Right cardiac atrium (tissue), 5 donors: ENCODE measurements around the gene ITPK1. TPM values are rescaled to one million over a fixed set of nuclear protein-coding genes. Genes with fewer than 3 reads are reported as not detected.
A peak's percentile ranks its signal among the peaks of the same experiment; 100 is the strongest.

Experiments
- ATAC-seq, 2 donors: fragments of 200-7000 bp; cut with Tn5 transposase; one replicate each; pipeline versions ENCODE4 v1.8.0 to v1.9.1; 2020; ENCODE audit warnings: moderate library complexity in 2 of 2, mild to moderate bottlenecking in 1 of 2
- DNase-seq, 3 donors: peaks; one replicate each; pipeline ENCODE4 v3.0.0-alpha.2; 2020
- H3K27ac ChIP-seq: one replicate; pipeline ENCODE4 v1.5.1; 2013; ENCODE audit warnings: mild to moderate bottlenecking, low read length, control low read depth, moderate library complexity
- H3K27me3 ChIP-seq: one replicate; pipeline ENCODE4 v1.6.1; 2013; ENCODE audit not compliant: control insufficient read depth, insufficient read depth
- H3K4me1 ChIP-seq: one replicate; pipeline ENCODE4 v1.6.1; 2013; ENCODE audit warnings: low read length; ENCODE audit not compliant: control insufficient read depth, insufficient read depth
- H3K4me3 ChIP-seq: one replicate; pipeline ENCODE4 v1.5.1; 2013; ENCODE audit warnings: low read length, control low read depth
- H3K9me3 ChIP-seq: one replicate; pipeline ENCODE4 v1.6.1; 2013; ENCODE audit warnings: low read length; ENCODE audit not compliant: control insufficient read depth
- WGBS: extraction: QIAGEN DNeasy Blood & Tissue Kit; methylation state at CpG from one replicate; pipeline ENCODE4 v1.1.7; 2013; 5-methylcytosine and 5-hydroxymethylcytosine counted together
- intact Hi-C, 4 donors: fragments of 100-400 bp; cut with DNase I; formaldehyde crosslinking; loops; one replicate each; pipeline versions ENCODE4 v1.11.0 to v1.14.0; 2022 to 2023
- polyA plus RNA-seq: library from polyadenylated mRNA; stranded (reverse); fragments of 200-250 nt; gene quantifications from one replicate; pipeline ENCODE4 v1.2.3, GENCODE V29; 2013
- total RNA-seq, 4 donors: library from RNA; stranded (reverse); fragmentation: NEBNext Ultra II Directional; extraction: Animal tissue kit (Norgen Biotek cat#: 25700); gene quantifications; one replicate each; pipeline ENCODE4 v1.2.1, GENCODE V29; 2021
- donor health status: healthy with polysubstance abuse.
- donor health status: DM: no; HTN: yes; CAD: no.
- donor health status: DM: no; HTN: no; CAD: no.
- donor health status: DM: no; HTN: yes; CAD: no; lungs with severe emphysema.
- donor health status: DM: yes; HTN: yes; CAD: no.

The ITPK1 gene
- total and polyA plus RNA-seq, 5 donors = 78.2 to 135 (median 128) TPM

DNA sequence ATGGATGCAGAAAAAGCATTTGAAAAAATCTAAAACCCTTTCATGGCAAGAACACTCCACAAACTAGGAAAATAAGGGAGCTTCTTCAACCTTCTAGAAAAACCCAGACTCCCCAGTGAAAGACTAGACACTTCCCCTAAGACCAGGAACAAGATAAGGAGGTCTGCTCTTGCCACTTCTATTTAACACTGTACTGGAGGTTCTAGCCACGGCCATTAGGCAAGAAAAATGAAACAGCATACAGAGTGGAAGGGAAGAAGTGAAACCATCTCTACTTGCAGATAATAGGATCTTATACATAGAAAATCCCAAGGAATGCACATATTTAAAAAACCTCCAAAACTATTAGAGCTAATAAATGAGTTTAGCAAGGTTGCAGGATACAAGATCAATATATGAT lies 150.4 kb downstream of the ITPK1 start:
- no peak overlapping the region for H3K4me3 ChIP-seq
- no peak for DNase-seq
- intact Hi-C loops = loop anchor here in 2 of 4 donors (5.0 to 10.0 kb wide), 2 partner anchors 147 to 150 kb away; partner anchors contain the start of gene ITPK1 (in 1 of the 2)
- H3K9me3 ChIP-seq = no peaks in the 10 kb centered on the region
- WGBS = 84% methylated on average over 1 of the region's 1 CpG
- no peaks in the 10 kb centered on the region for H3K27me3 ChIP-seq
- H3K27ac ChIP-seq = no peak overlapping the region
- peaks cover 8% of the 10 kb centered on the region for H3K4me1 ChIP-seq
- ATAC-seq = no peak

DNA sequence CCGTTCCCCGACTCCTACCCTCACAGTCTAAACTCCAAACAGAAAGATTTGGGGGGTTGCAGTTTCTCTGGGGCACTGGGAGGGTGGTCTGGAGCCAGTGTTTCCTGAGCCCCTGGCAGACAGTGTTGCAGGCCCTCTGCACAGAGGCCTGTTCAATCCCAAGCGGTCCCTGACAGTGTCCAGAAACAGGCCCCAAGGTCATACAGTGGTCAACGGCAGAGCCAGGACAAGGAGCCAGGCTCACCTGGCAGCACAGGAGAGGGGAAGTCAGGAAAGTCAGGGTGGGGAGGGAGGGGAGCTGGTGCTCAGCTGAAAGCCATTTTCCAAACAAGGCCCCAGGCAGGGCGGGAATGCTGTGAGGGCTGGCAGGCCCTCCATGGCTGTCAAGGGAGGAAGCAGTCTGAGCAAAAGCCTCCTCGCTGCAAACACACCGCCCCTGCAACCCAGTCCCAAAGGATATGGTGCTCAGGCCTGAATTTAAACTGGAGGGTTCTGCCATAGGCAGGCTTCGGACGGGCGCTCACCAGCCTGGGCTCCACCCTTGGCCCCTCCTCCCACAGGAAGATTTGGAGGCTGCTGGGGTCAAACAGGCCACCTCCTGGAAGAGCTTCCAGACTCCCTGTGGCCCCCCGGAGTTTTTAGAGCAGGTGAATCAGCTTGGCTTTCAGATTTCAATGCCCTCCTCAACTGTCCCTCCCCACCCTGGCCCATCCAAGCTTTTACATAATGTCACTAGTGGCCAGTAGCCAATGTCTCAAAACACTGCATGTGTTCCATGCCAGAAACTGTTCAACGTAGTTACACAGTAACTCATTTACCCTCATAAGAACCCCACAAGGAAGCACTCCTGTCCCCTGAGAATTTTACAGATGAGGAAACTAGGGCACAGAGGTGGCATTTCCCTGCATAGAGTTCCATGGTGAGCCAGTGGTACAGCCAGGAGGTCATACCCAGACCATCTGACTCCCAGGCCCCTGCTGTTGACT lies 151.3 kb downstream of the ITPK1 start:
- Histone ChIP-seq H3K4me3 (no peak overlapping the region), H3K9me3 (no peaks in the 10 kb centered on the region), H3K4me1 (peaks cover 3% of the 10 kb centered on the region), H3K27ac (peak overlapping the region; percentile 63), H3K27me3 (no peaks in the 10 kb centered on the region)
- 74% methylated on average over 12 of the region's 12 CpGs for WGBS
- intact Hi-C loops = loop anchor here in 2 of 4 donors (5.0 to 10.0 kb wide), 2 partner anchors 148 to 150 kb away; partner anchors contain the start of gene ITPK1 (in 1 of the 2)
- ATAC-seq (peak in 1 of 2 donors; percentile 17), DNase-seq (peak; percentile 11 to 56 (median 38))

DNA sequence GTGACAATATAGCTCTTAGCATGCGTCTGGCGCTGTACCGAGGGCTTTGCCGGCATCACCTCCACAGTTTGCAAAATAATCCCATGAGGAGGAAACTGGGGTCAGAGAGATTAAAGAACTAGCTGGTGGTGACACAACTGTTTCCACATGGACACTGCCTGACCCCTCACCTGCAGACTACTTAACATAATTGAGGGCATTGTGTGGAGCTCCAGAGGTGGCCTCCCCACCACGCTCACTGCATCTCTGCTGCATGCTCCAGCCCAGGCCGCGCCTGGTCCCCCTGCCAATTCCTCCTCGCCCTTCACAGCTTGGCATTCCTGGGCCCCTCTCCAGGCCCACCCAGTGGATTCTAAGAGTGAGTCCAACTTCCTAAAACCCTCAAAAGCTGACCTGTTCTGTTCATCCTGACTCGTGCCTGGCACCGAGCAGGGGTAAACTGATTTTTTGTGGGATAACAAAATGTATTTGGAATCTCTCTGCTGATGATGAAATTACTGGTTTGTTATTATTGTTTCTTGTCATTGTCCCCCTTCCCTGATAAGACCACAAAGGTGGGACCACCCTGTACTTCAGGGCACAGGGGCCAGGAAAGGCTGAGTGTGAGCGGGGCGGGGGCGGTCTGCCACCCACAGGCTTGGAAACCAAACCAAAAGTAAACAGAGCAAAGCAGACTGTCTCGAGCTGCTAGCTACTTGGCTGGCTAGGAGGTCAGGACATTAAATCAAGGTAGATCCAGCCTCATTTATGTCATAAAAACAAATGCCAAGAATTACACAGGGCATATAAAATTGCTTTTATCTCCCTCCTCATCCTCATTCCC lies 152.2 kb downstream of the ITPK1 start:
- peak overlapping the region; percentile 63 for H3K27ac ChIP-seq
- DNase-seq = peak; percentile 10 to 68 (median 55)

DNA sequence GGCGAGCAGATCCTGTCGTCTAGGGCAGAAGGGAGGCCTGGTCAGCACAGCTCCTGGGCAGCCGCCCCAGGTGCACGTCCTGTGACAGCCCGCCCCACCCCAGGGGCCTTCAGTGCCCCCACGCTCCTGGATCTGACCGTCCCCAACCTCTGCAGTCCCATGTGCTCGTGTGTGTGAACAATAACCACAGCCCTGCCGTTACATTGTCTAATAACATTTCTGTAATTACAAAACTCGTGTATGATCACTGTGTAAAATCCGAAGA lies 153.0 kb downstream of the ITPK1 start:
- ATAC-seq = no peak
- Histone ChIP-seq H3K27me3 (no peaks in the 10 kb centered on the region), H3K27ac (no peak overlapping the region), H3K4me1 (peaks cover 3% of the 10 kb centered on the region), H3K4me3 (no peak overlapping the region), H3K9me3 (no peaks in the 10 kb centered on the region)
- intact Hi-C loops = loop anchor here in 1 of 4 donors (10.0 kb wide), 1 partner anchor 152 kb away; the partner anchor contains the start of gene ITPK1
- DNase-seq = peak in 1 of 3 donors; percentile 47
- WGBS = 94% methylated on average over 11 of the region's 11 CpGs

More for the DNA sequence above, 152.2 kb downstream of the ITPK1 start:
- H3K4me3 ChIP-seq = no peak overlapping the region
- no peaks in the 10 kb centered on the region for H3K27me3 ChIP-seq
- H3K9me3 ChIP-seq = no peaks in the 10 kb centered on the region
- intact Hi-C loops = loop anchor here in 1 of 4 donors (10.0 kb wide), 1 partner anchor 151 kb away; the partner anchor contains the start of gene ITPK1
- ATAC-seq = peak in 1 of 2 donors; percentile 4
- peaks cover 3% of the 10 kb centered on the region for H3K4me1 ChIP-seq
- 68% methylated on average over 14 of the region's 14 CpGs for WGBS

DNA sequence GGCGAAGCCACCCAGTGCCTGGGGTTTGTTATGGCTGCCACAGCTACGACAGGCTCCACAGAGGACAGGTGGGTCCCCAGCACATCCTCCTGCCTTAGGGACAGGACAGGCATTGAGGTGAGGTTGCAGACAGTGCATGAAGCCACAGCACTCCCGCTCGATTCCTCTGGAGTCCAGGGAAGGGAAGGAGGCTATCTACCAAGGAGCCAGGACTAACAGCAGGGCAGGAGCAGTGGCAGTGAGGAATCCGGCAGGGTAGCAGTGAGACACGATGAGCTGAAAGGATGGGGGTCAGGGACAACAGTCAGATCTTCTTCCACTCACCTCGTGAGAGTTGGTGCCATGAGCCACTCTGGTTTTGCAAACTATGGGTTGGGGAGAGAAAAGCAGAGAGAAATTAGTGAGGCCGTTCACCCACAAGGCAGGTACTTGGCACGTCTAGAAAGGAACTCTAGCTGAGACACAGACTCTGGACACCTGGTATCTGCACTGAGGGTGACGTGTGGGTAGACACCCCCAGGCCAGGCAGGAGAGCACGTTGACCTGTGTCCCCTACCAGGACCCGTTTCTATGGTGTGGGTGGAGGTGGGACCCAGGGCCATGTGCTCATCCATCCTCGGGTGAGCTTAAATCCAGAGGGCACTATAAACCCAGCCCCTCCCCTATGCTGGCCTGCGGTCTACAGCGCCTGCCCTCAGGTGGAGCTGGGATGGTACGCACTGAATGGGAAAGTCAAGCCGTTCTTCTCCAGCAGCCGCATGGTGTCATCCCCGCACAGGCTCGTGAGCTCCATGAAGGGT lies 153.5 kb downstream of the ITPK1 start:
- intact Hi-C loops = loop anchor here in 1 of 4 donors (10.0 kb wide), 1 partner anchor 153 kb away; the partner anchor contains the start of gene ITPK1
- H3K4me3 ChIP-seq = no peak overlapping the region
- no peaks in the 10 kb centered on the region for H3K9me3 ChIP-seq
- H3K4me1 ChIP-seq = peaks cover 3% of the 10 kb centered on the region
- H3K27ac ChIP-seq = no peak overlapping the region
- ATAC-seq (no peak), DNase-seq (peak in 1 of 3 donors; percentile 13)
- H3K27me3 ChIP-seq = no peaks in the 10 kb centered on the region
- WGBS = 92% methylated on average over 20 of the region's 20 CpGs

DNA sequence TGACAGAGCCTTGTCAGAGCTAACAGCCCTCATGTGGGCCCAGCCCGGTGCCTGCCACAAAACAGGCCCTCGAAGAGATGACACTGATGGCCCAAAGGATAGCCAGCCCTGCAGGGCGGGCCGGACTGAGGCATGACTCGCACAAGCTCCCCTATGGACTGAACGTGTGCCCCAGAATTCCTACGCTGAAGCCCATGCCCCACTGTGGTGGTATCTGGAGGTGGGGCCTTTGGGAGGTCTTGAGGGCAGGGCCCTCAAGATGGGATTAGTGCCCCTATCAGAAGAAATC lies 154.2 kb downstream of the ITPK1 start:
- 94% methylated on average over 7 of the region's 7 CpGs for WGBS
- Histone ChIP-seq H3K4me3 (no peak overlapping the region), H3K27ac (no peak overlapping the region), H3K4me1 (peaks cover 3% of the 10 kb centered on the region), H3K27me3 (no peaks in the 10 kb centered on the region), H3K9me3 (no peaks in the 10 kb centered on the region)
- ATAC-seq = no peak
- peak in 2 of 3 donors; percentile 12 to 25 for DNase-seq
- intact Hi-C loops = loop anchor here in 1 of 4 donors (10.0 kb wide), 1 partner anchor 153 kb away; the partner anchor contains the start of gene ITPK1

DNA sequence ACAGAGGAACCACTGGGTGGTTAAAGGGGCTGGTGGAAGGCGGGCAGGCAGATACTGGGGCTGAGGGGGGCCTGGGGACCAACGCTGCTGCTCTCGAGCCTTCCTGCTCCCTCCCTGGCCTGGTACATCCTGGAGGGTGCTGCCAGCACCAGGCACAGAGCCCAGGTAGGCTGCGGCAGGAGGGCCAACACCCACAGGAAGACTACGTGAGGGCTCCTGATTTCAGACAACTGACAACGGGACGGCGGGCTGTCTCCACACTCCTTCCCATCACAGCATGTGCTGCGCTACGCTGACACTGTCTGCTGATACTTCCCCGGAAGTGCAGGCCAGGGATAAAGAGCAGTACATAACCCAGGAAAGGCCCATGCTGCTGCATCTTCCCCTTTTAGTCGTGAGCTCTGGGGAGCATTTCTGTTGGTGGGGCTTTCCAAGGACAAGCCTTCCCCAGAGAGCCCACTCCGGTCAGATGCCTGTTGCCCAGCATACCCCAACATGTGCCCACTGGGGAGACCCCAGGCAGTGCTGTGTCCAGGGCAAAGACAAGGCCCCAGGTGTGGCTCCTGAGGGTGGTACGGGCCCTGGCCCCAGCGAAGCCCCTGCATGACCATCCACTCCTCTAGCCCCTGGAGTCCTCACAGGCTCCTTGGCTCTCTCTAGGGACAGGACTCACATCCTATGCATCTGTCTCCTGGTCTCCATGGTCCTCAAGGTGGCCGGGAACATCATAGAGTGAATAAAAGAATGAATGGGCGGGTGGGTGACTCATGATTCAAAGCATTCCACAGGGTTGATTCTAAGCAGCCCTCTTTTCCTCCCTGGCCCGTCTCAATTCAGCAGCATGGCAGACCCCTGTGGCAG lies 154.8 kb downstream of the ITPK1 start:
- intact Hi-C loops = loop anchor here in 1 of 4 donors (10.0 kb wide), 1 partner anchor 154 kb away; the partner anchor contains the start of gene ITPK1
- ATAC-seq = no peak
- Histone ChIP-seq H3K4me1 (peaks cover 3% of the 10 kb centered on the region), H3K27ac (no peak overlapping the region), H3K9me3 (no peaks in the 10 kb centered on the region), H3K4me3 (no peak overlapping the region), H3K27me3 (no peaks in the 10 kb centered on the region)
- DNase-seq = peak in 2 of 3 donors; percentile 16 to 42
- WGBS = 85% methylated on average over 18 of the region's 18 CpGs

DNA sequence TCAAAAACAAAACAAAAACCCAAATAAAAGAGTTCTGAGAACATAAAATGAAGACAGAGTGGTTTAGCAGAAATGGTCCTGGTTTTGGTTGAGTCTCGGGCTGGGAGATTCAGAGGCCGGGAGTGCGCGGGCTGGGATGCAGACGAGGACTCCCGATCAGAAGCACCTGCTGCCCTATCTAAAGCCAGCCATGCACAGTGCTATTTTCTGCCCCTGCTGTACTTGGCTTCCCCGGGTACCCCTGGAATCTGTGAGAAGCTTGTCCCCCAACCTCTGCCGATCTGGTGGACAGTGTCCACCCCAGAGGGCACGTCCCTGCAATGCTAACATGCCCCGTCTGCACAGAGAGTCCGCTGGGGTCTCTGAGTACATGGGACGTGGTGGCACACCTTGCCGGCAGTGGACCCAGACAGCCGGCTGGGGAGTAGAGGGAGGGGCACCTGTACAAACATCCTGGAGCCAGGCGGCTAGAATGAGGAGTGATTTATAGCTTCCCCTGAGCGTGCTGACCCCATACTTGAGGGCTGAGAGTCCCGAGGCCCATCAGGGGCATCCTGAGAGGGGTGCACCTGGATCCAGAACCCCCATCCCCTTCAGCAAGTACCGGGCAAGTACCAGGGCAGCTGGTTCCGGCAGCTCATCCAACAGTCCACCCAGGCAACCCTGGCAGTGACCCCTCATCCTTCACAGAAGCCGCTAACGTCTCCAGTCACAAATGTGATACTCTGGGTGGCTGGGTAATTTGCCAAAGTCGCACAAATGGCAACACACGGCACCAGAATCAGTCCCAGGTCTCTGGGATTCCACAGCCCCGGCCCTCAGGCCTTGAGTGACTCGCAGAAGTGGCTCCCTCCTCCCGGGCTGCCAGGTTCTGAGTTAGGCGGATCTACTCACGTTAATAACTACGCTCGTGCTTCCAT lies 155.7 kb downstream of the ITPK1 start:
- no peak overlapping the region for H3K4me3 ChIP-seq
- H3K27ac ChIP-seq = peak overlapping the region; percentile 31
- intact Hi-C loops = loop anchor here in 1 of 4 donors (10.0 kb wide), 1 partner anchor 155 kb away; the partner anchor contains the start of gene ITPK1
- H3K9me3 ChIP-seq = no peaks in the 10 kb centered on the region
- 82% methylated on average over 30 of the region's 30 CpGs for WGBS
- DNase-seq = peak; percentile 6 to 47 (median 24)
- peaks cover 2% of the 10 kb centered on the region for H3K4me1 ChIP-seq
- H3K27me3 ChIP-seq = no peaks in the 10 kb centered on the region
- no peak for ATAC-seq

DNA sequence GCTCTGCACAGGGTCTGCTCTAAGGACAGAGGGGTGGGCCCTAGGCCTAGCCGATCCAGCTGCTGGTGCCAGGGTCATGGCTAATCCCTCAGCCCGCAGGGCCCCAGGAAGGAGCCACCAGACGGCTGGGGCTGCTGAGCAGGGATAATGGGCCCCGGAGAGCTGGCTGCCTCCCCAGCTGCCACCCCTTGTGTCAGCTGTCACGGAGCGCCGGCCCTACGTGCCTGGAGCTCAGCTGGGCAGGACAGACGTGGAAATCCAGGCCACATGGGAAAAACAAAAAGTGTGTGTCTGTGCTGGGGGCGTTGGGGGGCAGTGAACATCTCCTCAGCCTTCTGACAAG lies 156.6 kb downstream of the ITPK1 start:
- H3K27ac ChIP-seq = peak overlapping the region; percentile 55

More for the DNA sequence above, 156.6 kb downstream of the ITPK1 start:
- ATAC-seq = peak; percentile 48 to 56
- no peaks in the 10 kb centered on the region for H3K9me3 ChIP-seq
- no peaks in the 10 kb centered on the region for H3K27me3 ChIP-seq
- DNase-seq = peak; percentile 31 to 80 (median 75)
- no peak overlapping the region for H3K4me3 ChIP-seq
- intact Hi-C loops = no loop called here
- H3K4me1 ChIP-seq = no peaks in the 10 kb centered on the region
- 56% methylated on average over 10 of the region's 10 CpGs for WGBS
